KBM-7 (cell line): ENCODE results near the gene REPS2.

Experiments
- DNase-seq: peaks from one replicate; pipeline ENCODE4 v3.0.0-alpha.2; 2015
- in situ Hi-C: fragments of 300-500 bp; cut with MboI; formaldehyde crosslinking; loops from 2 replicates; pipeline ENCODE4 v1.14.3; 2020; ENCODE audit warnings: low sequenced_read_pairs, low pct_unique_long_range_greater_than_20kb, mixed read lengths

Gene REPS2

DNA sequence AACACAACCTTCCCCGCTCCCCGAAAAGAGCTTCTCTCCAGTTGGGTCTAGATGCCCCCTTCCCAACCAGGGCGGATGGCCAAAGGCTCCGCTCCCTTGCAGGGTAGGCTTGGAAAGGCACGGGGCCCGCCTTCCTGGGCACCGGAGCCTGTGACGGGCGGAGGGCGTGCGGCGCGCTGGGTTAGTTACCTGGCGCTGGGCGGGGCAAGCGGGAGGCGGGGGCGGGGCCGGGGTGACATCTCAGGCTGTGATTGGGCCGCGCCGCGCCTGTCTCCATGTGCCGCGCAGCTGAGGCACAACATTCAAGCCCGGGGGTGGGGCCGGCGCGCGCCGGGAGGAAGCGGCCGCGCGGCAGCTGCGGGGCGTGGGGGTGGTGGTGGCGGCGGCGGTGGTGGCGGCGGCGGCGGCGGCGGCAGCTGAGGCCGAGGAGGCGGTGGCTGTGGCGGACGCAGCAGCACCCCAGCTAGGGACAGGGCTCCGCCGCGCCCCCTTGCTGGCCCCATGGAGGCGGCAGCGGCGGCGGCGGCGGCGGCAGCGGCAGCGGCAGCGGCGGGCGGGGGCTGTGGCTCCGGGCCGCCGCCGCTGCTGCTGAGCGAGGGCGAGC is at the start of gene REPS2:
TSS of gene REPS2 (plus strand) at position 298 of the 604 bp plus-strand sequence. CDS start at position 502, 204 bp downstream.
- in situ Hi-C loops = no loop called here
- peak; percentile 62 for DNase-seq

DNA sequence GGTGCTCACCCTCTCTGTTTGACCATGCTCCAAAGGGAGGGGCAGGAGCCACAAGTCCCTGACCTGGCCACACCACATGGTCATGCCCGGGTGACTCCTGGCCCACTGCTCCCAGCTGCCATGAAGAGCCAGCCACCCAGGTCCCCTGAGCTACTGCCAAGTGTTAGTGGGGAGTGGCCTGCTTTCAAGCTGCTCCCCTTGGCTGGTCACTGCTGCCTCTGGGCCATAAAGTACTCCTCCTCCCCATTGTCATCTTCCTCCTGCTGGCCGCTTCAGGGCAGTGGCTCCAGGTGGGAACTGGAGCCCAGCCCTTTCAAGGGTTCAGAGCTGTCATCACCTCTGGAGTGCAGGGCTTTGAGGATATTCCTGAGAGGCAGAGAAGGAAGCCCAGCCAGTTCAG is 49.0 kb upstream of the REPS2 start:
- no peak for DNase-seq
- in situ Hi-C loops = loop anchor here (25.0 kb wide), 1 partner anchor 140 kb away; no protein-coding TSS in a partner anchor

- in situ Hi-C loops = no loop called here
These were observed 43.0 kb upstream of the REPS2 start for GRCh38 chrX:16903274-16904022.

DNA sequence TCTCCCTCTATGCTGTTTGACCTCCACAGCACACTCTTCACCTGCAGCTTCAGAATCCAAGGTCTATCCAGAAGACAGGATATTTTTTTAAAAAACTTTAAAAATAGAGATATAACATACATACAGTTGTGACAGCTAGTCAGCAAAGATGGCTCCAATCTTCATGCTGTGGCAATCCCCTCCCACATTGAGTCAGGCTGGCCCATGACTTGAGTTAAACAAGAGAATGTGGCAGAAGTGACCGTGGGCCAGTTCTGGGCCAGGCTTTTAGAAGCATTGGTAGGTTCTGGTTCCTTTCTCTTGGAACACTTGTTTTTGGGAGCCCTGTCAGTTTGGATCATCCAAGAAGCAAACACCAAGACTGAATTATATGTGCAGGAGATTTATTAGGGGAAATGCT is 36.1 kb upstream of the REPS2 start:
- DNase-seq = no peak
- in situ Hi-C loops = no loop called here

More at GRCh38 chrX:16903274-16904022, 43.0 kb upstream of the REPS2 start:
- peak; percentile 73 for DNase-seq

GRCh38 chrX:16914058-16914457 is 32.4 kb upstream of the REPS2 start:
- in situ Hi-C loops = no loop called here

DNA sequence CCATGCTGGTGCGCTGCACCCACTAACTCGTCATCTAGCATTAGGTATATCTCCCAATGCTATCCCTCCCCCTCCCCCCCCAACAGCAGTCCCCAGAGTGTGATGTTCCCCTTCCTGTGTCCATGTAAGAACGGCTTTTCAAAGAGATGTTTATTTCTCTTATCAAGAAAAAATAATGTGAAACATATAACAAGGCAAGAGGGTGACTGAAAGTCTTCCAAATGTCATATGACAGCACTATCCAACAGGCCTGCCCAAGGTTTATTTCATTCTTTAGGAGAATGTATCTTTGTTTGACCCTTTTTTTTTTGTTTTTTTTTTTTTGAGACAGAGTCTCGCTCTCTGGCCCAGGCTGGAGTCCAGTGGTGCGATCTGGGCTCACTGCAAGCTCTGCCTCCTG is 29.9 kb upstream of the REPS2 start:
- in situ Hi-C loops = no loop called here
- DNase-seq = no peak

More at GRCh38 chrX:16914058-16914457, 32.4 kb upstream of the REPS2 start:
- peak; percentile 69 for DNase-seq

- DNase-seq = no peak
- in situ Hi-C loops = no loop called here
These were observed 29.3 kb upstream of the REPS2 start for GRCh38 chrX:16917120-16917519.

DNA sequence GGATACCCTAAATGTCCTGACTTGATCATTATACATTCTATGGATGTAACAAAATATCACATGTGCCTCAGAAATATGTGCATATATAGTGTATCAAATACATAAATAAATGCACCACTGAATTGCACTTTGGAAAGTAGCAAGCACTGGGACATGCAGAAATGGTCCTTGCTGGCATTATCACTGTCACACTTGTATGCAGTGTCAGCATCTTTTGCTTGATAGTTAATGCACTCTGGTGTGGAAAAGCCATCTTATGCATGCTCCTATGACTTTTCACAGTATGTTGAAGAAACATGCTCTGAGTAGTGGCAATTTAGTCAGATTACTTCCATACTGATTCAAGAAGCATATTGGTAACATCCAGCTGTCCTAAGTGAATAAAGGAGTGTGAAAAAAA is 27.5 kb upstream of the REPS2 start:
- DNase-seq = no peak
- in situ Hi-C loops = no loop called here

DNA sequence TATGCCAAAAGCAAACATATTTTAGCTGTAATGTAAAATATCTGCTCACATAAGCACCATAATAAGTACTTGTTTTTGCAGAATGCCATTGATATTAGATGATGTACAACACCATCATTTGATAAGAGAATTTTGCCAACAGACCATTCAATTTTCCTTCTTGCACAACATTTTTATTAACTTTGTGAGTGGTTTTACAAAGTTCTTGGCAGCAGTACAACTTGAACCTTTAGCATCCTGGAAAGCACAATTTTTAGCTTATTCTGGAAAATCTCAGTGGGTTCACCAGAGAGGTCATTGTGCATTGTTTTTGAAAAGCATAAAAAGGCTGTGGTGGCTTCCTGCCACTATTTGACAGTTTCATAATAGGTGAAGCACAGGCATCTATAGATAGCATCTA is 26.4 kb upstream of the REPS2 start:
- DNase-seq = no peak
- in situ Hi-C loops = no loop called here

DNA sequence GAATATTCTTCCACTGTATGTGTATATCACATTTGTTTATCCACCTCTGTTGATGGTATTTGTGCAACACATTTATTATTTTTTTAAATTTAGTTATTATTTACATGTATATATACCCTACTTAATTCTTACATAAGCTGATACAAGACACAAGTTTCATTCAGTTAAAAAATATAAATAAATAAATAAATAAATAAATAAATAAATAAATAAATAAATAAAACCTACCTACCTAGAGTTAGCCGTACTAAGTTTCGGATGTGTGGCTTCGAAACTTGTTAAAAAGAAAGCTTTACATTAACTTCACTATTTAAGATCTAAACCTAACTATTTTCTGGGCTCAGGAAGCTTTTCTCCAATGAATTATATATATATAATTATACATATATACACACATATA is 23.3 kb upstream of the REPS2 start:
- in situ Hi-C loops = no loop called here
- DNase-seq = no peak

DNA sequence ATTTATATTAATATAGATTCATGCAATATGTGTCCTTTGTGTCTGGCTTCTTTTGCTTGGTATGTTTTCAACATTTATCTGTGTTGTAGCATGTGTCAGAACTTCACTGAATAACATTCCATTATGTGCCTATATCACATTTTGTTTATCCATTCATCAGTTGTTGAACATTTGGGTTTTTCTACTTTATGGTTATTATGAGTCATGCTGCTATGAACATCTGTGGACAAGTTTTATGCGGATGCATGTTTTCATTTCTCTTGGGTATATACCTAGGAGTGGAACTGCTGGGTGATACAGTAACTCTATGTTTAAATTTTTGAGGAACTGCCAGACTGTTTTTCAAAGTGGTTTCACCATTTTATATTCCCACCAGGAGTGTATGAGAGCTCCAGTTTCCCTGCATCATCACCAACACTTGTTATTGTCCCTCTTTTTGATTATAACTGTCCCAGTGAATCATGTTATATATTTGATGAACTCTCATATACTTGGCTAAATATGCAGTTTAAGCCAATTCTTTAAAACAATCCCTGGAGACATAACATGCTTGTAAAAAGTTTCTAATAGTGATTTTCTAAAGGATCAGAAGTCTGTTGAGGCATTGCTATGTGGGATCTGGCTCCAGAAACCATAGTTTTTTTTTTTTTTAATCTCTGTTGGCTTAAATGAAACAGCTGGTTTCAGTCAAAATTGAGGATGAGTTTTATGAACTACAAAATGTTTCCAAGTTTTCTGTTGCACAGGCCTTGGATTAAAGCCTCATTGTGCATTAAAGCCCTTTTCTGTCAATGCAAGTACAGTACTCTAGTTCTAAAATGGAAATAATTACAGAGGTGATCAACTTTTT is 21.6 kb upstream of the REPS2 start:
- no peak for DNase-seq
- in situ Hi-C loops = no loop called here

DNA sequence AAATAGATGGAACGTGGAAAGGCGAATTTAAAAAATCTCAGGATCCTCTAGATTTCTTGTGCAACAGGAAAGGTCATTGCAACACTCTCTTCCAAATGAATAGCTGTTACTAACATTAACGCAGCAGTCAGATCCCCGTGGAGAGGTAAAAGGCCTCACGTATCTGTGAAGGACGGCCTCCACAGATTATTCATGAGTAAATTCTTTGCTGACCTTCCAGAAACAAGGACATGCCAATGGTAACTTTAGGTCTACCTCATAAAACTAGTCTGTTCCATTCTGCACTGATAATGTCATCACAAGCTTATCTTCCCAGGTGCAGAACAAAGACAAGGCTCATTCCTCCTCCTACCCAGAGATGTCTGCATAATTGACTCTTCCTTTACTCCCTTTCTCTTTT is 16.1 kb upstream of the REPS2 start:
- in situ Hi-C loops = no loop called here
- no peak for DNase-seq

- in situ Hi-C loops = no loop called here
- DNase-seq = peak; percentile 56
These were observed 15.1 kb upstream of the REPS2 start for GRCh38 chrX:16931371-16931770.

GRCh38 chrX:16931855-16932575 is 14.4 kb upstream of the REPS2 start:
- DNase-seq = no peak
- in situ Hi-C loops = no loop called here

DNA sequence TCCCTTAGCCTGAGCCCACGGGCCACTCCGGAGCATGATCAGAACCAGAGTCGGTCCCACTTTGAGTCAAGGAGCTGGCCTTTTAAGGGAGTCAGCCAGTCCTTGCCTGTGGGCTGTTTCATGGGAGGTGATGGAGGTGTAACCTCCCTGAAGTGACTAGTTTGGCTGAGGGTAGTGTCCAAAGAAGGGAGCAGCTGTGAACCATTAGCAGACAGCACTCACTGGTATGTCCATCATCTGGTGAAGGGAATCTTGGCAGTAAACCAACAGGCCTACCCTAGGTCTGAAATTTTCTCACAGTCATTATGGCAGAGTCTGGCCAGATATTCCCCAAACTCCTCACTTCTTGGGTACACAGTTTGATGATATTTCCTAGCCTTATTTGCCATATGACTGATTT is 12.3 kb upstream of the REPS2 start:
- in situ Hi-C loops = no loop called here
- DNase-seq = no peak

- in situ Hi-C loops = no loop called here
- no peak for DNase-seq
These were observed 609 bp downstream of the REPS2 start for GRCh38 chrX:16946971-16947562.

DNA sequence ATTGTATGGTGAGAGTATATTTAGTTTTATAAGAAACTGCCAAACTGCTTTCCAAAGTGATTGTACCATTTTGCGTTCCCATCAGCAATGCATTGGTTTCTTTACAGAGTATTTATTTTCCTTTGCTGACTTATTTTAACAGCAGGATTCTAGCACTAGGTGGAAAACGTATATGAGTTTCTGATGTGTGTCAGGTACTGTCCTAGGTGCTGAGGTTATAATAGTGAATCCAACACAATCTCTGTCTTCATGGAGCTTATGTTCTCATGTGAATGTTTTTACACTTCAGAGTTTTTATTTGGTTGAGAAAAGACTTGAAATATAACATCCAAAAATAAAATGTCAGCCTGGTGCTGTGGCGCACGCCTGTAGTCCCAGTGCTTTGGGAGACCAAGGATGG is 4.0 kb downstream of the REPS2 start:
- in situ Hi-C loops = no loop called here
- no peak for DNase-seq

DNA sequence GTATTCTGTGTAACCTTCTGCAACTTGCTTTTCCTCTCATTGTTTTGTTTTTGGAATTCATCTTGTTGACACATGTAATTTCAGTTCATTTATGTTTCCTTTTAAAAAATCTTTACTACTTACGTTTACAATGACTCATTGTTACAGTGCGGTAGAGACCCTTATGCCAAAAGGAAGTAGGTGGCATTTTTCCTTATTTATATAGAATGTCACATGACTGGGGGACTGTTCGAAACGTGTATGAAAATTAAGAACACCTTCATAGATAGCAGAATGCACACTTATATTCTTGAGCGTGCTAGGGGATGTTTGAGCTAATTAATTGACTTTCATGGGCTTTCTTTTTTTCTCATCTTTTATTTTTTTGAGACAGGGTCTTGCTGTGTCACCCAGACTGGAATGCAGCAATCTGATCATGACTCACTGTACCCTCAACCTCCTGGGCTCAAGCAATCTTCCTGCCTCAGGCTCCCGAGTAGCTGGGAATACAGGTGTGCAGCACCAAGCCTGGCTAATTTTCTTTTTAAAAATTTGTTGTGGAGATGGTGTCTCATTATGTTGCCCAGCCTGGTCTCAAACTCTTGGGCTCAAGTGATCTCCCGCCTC is 7.3 kb downstream of the REPS2 start:
- no peak for DNase-seq

DNA sequence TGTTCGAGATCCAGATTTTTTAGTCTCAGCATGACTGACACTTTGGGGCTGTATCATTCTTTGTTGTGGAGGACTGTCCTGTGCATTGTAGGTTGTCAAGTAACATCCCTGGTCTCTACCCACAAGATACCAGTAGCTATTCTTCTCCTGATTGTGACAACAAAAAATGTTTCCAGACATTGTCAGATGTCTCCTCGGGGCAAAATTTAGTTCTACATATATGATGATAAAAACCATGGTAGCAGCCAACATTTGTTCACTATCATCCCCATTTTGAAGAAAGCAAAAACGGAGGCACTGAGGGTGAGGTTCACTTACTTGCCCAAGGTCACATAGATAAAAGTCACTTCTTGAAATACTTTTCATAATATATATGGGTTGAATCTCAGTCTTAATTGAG is 11.3 kb downstream of the REPS2 start:
- in situ Hi-C loops = no loop called here
- no peak for DNase-seq

More for the DNA sequence above, 7.3 kb downstream of the REPS2 start:
- in situ Hi-C loops = no loop called here
